HG03558 (cell line): ENCODE results near the gene RAB28.
"Not testable (repeated sequence)": the region's sequence is repeated elsewhere in the genome, so short reads cannot be mapped to it uniquely, and the experiment has no call there.

Experiments used
- ATAC-seq: cut with Tn5 transposase; IDR thresholded peaks from one replicate; pipeline ENCODE4 v1.9.1; 2021; ENCODE audit warnings: moderate number of reproducible peaks; ENCODE audit not compliant: unreplicated experiment; ENCODE audit errors: extremely low read depth

The RAB28 gene

DNA sequence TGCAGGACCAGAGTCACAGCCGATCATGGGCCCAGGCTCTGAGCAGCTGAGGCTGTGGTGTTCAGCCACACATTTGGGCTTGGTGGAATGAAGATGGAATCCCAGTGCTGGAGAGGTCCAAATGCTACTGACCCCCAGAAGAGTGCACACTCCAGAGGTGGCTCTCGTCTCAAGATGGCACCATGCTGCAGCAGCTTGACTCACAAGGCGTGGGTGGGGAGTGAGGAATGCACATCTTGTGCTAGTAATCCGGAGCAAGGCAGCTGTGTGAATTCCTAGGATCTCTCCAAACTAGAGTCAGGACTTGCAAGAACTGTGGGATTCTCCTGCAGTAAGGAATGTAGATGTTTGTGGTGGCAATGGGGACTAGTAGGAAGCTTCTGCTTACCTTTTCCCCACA lies 28.7 kb downstream of the RAB28 start:
- no peak for ATAC-seq

DNA sequence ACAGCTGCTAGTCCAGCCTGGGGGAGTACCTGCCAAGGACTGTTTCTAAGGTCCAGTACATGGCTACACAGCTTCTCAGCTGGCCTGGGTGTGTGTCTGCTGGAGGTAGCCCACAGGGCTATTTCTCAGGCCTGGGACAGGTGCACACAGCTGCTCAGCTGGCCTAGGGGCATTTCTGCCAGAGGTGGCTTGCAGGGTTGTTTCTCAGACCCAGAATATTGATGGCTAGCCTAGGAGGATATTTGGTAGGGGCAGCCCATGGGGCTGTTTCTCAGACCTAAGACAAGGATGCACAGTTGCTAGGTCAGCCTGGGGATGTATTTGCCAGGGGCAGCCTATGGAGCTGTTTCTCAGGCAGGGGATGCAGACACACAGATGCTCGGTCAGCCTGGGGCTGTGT lies 29.4 kb downstream of the RAB28 start:
- no peak for ATAC-seq

DNA sequence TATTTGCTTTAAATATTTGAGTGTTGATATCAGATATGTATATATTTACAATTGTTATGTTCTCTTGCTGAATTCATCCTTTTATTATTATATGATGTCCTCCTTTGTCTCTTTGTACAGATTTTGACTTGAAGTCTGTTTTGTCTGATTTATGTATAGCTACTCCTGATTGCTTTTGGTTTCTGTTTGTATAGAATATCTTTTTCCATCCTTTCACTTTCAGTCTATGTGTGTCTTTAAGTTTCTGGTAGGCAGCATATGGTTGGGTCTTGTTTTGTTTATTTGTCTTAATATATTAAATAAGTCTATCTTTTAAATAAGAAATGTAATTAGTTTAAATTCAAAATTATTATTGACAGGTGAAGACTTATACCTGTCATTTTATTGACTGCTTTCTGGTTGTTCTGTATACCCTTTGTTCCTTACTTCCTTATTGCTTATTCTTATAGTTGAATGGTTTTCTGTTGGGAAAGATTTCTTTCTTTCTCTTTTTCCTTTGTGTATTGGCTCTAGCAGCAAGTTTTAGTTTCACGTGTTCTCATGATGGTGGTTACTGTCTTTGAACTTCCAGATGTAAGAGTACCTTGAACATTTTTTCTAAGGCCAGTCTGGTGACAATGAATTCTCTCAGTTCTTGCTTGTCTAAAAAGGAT lies 31.1 kb downstream of the RAB28 start:
- peak; percentile 49 for ATAC-seq

DNA sequence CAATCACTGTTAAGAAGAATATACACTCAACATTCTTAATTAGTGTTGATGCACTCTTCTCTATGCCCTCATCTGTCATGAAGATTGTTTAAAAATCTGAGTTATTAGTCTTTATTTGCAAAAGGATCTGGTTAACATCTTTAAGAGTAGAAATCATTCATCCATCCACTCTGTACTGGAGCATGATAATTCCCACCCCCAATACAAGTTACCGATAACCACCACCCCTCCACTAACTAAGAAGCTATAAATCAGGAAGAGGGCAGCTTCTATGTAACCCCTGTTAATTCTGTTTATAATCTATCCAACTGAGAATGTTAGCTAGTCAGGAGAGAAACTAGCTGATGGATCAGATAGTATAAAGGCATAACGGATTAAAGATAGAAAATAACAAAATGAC lies 34.5 kb downstream of the RAB28 start:
- ATAC-seq, result no peak

DNA sequence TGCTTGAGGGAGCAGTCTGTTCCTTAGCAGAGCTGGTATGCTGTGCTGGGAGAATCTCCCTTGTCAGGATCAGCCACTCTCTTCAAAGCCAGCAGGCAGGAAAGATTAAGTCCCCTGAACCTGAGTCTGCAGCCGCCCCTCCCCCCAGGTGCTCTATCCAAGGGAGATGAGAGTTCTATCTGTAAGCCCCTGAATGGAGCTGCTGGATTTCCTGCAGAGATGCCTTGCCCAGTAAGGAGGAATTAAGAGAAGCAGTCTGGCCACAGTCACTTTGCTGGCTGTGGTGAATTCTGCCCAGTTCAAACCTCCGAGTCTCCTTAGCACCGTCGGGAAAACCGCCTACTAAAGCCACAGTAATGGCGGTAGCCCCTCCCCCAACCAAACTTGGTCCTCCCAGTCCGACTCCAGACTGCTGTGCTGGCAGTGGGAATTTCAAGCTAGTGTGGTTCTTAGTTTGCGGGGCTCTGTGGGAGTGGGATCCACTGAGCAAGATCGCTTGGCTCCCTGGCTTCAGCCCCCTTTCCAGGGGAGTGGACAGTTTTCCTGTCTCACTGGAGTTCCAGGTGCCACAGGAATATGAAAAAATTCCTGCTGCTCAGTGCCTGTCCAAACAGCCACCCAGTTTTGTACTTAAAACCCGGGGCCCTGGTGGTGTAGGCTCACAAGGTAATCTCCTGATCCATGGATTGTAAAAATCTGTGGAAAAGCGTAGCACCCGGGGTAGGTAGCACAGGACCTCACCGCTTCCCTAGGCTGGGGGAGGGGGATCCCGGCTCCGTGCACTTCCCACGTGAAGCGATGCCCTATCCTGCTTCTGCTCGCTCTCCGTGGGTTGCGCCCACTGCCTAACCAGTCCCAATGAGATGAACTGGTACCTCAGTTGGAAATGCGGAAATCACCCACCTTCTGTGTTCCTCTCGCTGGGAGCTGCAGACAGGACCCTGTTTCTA lies 38.0 kb downstream of the RAB28 start:
- ATAC-seq, result no peak

DNA sequence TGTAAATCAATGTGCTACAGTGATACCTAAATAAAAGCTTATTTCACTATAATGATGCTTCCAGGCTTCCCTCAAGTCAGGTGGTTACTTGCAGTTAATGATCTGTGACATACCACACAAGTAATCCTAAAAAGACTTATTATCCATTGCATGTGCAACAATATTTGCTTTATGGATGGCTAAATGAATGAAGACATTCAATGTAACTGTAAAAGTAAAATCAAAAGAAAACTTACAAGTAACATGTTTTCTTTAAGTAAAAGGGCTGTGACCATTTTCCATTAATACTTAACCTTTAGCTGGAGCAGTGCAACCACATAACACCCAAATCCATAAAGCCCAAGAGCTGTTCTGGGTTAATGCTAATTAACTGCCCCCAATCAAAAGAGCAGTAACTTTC lies 42.6 kb downstream of the RAB28 start:
- no peak for ATAC-seq

DNA sequence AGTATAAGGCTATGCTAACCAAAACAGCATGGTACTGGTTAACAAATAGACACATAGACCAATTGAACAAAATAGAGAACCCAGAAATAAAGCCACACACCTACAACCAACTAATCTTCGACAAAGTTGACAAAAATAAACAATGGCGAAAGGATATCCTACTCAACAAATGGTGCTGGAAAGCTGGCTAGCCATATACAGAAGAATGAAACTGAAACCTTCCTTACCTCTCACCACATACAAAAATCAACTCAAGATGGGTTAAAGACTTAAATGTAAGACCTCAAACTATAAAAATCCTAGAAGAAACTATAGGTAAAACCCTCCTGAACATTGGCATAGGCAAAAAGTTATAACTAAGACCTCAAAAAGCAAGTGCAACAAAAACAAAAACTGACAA lies 47.2 kb downstream of the RAB28 start:
- no peak for ATAC-seq

DNA sequence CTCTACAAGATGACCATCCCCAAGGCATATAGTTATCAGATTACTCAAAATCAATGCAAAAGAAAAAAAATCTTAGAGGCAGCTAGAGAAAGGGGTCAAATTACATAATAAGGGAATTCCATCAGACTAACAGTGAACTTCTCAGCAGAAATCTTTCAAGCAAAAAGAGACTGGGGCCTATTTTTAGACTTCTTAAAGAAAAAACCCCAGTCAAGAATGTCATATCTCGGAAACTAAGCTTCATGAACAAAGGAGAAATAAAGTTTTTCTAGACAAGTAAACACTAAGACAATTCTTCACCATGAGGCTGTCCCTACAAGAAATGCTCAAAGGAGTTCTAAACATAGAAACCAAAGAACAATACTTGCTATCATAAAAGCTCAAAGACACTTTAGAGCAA lies 51.7 kb downstream of the RAB28 start:
- no peak for ATAC-seq

DNA sequence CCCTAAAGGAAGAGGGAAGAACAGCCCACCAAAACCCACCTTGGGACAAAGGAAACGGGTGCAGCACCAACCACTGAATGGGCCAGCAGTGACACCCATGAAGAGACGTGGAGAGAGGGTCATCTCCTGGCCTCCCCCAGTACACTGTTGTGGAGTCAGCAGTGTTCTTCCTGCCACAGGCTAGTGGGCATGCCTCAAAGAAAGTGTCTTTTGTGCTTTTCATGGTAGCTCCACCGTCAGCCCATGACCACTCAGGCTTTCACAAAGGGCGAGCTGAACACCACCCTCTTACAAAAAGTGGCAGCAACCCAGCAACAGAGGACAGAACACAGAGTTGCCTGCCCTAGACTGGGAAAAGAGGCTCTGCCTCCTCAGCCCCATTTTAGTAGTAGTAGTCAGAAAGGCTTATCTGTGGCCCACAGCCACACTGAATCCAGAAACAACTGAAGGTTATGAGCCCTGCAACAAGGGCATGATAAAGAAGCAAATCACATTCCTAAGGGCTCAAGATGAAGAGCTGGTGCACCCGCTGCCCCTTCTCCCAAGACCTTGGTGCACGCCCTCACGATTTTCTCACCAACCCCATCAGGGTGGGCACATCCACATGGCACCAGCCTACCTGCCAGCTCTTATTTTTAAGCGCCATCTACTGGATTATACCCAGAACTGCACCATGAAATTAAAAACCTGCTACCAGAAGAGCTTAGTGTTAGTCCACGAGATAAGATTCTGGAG lies 53.1 kb downstream of the RAB28 start:
- ATAC-seq, result no peak

DNA sequence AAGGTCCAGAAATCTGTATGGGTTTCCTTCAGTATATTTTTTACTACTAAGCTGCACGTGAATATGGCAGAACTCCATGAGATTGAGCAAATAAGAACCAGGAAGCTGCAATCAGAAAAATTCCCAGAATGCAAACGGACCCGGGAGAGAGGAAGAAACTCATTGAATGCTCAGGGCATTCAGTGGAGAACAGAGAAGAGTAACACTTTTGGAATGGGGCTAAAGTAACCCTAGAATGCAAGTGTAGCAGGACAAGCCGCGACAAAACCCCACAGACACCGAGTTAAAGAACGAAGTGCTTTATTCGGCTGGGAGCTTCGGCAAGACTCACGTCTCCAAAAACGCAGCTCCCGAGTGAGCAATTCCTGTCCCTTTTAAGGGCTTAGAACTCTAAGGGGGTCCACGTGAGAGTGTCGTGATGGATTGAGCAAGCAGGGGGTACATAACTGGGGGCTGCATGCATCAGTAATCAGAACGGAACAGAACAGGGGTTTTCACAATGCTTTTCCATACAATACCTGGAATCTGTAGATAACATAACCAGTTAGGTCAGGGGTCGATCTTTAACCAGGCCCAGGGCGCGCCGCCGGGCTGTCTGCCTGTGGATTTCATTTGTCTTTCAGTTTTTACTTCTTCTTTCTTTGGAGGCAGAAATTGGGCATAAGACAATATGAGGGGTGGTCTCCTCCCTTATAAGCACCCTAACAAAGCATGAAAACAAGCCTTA lies 56.4 kb downstream of the RAB28 start:
- no peak for ATAC-seq

DNA sequence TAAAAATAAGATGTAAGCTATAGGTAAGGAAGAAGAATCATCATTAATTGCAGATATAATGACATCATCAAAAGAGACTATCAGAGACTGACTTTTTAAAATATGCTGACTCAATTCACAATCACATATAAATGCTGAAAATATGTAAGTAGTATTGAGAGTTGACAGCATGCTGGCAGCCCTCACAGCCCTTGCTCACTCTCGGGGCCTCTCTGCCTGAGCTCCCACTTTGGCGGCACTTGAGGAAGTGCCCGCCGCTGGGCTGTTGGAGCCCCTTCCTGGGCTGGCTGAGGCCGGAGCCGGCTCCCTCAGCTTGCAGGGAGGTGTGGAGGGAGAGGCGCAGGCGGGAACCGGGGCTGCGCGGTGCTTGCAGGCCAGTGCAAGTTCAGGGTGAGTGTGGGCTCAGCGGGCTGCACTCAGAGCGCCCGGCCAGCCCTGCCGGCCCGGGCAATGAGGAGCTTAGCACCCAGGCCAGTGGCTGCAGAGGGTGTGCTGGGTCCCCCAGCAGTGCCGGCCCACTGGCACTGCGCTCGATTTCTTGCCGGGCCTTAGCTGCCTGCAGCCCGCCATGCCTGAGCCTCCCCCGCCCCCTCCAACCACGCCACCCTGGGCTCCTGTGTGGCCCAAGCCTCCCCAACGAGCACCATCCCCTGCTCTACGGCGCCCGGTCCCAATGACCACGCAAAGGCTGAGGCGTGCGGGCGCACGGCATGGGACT lies 68.9 kb downstream of the RAB28 start:
- no peak for ATAC-seq

DNA sequence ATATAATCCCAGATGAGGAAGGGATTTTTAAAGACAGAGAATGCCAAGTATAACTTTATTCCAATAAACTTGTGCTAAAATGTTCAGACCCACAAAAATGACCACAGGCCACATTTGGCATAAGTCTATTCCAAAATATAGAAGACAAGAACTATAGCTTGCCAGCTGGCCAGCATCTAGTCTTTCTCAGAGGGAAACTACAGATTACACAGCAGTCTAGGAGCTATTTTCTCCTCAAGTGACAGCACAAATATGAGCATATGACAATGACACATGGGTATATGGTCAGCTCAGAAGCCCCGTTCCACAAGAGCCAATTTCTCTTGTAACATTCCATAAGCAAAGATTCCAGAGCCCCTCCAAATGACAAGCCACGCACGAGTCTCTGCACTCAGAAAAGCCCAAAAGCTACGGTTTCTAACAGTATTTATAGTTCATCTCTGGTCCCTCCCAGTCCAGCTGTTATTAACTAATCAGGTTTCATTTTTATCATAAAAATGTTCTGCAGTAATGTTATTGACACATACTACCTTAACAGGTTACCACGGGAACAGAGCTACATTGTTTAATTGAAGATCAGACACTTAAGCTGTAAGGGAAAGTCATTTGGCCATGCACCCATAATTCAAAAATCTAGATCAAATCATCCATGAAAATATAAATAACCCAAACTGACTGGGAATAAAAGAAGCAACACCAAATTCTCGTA lies 70.3 kb downstream of the RAB28 start:
- ATAC-seq, result no peak

DNA sequence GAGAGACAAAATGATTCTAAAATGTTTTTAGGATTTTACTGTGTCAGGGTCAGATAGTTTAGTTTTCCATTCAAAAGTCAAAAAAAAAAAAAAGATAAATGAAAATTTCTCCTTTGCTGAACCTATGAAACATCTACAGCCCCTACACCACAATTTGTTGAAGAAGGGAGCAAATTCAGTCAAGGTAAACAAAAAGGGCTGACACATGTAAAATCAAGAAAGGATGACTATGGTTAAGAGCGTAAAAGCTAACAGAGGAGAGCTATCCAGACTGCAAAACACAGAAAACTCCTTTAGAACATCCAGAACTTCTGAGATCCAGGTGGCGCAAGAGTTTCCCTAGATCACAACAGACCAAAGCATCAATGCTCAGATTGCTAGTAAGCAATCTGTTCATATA lies 72.2 kb downstream of the RAB28 start:
- no peak for ATAC-seq

DNA sequence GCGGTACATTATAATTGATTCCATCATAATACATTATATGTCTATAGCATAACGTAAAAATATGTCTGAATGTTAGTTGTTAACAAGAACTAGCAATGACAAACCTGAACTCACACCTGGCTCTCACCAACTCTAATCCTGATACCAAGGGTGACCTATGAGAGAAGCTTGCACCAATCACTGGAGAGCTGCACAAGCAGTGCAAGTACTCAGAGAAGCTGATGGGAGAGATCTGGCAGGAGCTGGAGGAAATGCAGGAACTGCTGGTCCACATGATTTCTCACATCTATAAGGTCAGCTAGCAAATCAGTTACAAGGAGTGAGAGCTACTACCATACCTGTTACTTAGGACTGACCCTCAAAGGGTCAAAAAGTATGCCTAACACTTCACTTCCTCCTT lies 74.8 kb downstream of the RAB28 start:
- ATAC-seq, result no peak

DNA sequence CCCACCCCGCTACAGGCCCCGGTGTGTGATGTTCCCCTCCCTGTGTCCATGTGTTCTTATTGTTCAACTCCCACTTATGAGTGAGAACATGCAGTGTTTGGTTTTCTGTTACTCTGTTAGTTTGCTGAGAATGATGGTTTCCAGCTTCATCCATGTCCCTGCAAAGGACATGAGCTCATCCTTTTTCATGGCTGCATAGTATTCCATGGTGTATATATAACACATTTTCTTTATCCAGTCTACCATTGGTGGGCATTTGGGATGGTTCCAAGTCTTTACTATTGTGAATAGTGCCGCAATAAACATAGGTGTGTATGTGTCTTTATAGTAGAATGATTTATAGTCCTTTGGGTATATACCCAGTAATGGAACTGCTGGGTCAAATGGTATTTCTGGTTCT lies 78.0 kb downstream of the RAB28 start:
- ATAC-seq, result not testable (repeated sequence)

DNA sequence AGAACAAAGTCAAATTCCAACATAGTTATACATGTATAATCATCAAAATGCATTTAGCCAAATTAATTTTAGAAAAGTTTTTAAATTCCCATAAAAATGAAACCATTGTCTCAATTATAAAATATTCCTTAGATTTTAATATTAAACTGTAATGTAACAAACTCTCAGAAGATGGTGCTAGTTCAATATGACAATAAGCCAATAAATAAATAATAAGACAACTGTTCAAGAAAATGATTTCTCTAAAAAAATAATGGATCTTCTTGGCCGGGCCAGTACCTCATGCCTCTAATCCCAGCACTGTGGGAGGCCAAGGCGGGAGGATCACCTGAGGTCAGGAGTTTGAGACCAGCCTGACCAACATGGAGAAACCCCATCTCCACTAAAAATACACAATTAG lies 80.3 kb downstream of the RAB28 start:
- ATAC-seq, result no peak

DNA sequence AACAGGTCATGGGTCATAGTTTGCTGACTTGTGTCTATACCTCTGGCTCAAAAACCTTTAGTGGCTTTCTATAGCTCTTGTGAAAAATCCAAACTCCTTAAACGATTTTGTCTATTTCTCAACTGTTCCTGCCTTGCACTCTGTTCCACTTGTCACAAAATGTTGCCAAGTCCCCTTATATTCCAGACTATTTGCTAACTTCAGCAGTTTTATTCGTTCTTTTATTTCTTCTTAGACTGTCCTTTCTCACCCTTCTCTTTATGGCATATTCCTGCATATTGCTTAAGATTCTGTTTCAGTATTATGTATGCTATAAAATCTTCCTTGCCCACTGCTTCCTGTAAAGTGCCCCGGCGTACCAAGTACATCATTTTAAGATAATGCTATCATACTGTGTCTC lies 80.8 kb downstream of the RAB28 start:
- ATAC-seq, result no peak

DNA sequence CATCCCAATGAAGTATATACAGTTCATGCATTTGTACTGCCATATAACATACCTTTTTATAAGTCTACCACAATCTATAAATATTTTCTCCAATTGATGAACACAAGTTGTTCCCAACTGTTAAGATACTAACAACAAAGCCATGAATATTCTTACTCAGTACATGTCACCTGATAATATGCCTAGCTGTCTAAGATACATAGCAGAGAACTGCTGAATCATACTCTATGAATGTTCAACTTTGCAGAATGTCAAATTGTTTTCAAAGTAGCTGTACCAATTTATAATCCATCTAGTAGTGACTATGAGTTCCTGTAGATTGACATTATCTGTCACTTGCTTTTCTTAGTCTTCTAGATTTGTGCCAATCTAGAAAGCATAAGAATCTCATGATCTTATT lies 84.9 kb downstream of the RAB28 start:
- ATAC-seq, result no peak

DNA sequence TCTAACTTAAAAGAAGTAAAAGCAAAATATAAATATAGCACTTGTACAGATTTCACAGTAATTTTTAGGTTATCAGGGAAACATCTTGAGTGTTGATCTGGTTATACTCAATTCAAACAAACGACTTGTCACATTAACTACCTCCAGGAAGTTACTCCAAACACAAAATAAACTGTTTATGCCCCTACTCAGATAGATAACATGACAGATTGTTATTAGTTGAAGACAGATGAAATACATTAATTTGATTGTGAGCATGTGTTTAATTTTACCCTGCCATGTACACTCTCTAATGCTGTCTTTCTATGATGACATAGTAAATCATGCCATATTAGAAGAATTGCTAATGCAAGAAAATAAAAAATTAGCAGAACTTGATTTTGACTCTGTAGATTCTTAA lies 88.0 kb downstream of the RAB28 start:
- ATAC-seq, result no peak
